Hematopoietic multipotent progenitor cell (in vitro differentiated cells): ENCODE data around the gene HILPDA. TPM values are rescaled to one million over a fixed set of nuclear protein-coding genes. Genes with fewer than 3 reads are reported as not detected.
"Not testable (repeated sequence)": the region's sequence is repeated elsewhere in the genome, so short reads cannot be mapped to it uniquely, and the experiment has no call there.

Experiments used
- DNase-seq, 3 donors: peaks; one replicate each; pipeline ENCODE4 v3.0.0-alpha.2; 2011 to 2015; ENCODE audit warnings: low read depth in 2 of 3, low spot score in 2 of 3
- small RNA-seq: library from RNA; depleted of rRNA; stranded (forward); fragments of <200 nt; gene quantifications from one replicate; pipeline ENCODE3, GENCODE V24; 2012
- total RNA-seq: library from RNA; depleted of rRNA; stranded (reverse); fragments of >200 nt; gene quantifications from one replicate; pipeline ENCODE4 v1.2.3, GENCODE V29; 2012

The HILPDA gene
- total RNA-seq, 1 donor, result 7.5 TPM

DNA sequence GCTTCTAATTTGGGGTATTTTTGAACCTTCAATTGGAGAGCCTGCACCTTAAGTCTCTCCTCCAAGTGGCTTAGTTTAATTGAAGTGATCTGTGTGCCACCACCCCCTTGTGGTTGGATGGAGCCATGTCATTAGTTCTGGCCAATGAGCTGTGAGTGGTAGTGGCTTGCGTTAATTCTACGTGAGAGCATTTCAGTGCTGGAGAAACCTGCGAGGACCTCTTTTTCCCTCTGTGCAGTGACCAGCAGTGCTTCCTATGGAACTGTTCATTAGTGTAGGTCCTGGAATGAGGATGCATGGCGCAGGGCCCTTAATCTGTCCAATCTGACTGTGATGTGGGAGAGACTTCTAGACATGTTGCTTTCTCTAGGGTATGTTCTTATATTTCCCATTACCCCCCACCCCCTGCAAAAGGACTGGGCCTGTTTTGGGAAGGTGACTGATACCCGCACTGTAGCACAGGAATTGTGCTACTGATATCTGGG lies 3.8 kb downstream of the HILPDA start:
- DNase-seq, result peak in 2 of 3 donors; percentile 73 to 86

- DNase-seq, result no peak
Observed at GRCh38 chr7:128462460-128462859, 6.8 kb downstream of the HILPDA start.

DNA sequence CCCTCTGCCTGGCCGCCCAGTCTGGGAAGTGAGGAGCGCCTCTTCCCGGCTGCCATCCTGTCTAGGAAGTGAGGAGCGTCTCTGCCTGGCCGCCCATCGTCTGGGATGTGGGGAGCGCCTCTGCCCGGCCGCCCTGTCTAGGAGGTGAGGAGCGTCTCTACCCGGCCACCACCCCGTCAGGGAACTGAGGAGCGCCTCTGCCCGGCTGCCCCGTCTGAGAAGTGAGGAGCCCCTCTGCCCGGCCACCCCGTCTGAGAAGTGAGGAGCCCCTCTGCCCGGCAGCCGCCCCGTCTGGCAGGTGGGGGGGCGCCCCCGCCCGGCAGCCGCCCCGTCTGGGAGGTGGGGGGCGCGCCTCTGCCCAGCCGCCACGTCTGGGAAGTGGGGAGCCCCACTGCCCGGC lies 7.7 kb downstream of the HILPDA start:
- not testable (repeated sequence) for DNase-seq

DNA sequence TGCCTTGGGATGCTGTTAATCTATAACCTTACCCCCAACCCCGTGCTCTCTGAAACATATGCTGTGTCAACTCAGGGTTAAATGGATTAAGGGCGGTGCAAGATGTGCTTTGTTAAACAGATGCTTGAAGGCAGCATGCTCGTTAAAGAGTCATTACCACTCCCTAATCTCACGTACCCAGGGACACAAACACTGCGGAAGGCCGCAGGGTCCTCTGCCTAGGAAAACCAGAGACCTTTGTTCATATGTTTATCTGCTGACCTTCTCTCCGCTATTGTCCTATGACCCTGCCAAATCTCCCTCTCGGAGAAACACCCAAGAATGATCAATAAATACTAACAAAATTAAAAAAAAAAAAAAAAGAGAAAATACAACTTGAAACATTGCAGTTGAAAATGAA lies 8.3 kb downstream of the HILPDA start:
- not testable (repeated sequence) for DNase-seq

DNA sequence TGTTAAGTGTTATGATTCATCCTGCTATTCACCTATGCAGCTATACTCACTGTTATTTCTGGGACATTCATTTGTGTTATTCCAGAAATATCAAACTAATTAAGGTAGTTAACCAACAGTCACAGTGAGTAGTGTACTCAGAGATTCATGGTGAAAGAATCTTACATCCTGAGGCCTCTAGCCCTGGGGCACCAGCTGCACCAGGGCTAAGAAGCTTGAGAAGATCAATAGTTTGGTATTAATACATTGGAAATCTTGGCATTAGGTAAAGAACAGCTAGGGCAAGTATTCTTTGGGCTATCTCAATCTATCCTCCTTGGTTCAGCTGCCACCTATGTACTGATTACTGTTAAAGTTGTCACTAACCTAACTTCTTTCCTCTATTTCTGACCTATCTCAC lies 11.2 kb downstream of the HILPDA start:
- not testable (repeated sequence) for DNase-seq

- peak; percentile 61 to 94 (median 90) for DNase-seq
Observed at GRCh38 chr7:128476402-128477335, 21.0 kb downstream of the HILPDA start, which contains the start of gene METTL2B. Gene METTL2B, plus strand, starts transcription at chr7:128476748. Its CDS starts 18 bp downstream, at chr7:128476766.

DNA sequence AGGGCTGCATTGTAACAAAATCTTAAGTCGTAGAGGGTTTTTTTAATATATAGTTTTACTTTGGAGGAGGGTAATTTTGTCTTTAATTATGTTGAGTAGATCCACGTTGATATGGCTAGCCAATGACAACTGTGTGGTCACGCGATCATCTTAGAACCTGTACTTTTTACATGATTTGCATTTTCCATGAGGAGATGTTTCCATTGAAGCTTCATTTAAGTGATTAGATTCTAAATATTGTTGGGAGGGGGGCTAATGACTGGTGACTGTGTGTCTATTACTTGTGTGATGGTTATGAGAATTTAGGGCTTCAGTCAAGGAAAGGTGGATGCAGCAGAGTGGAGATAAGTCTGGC lies 21.6 kb downstream of the HILPDA start:
- not testable (repeated sequence) for DNase-seq

DNA sequence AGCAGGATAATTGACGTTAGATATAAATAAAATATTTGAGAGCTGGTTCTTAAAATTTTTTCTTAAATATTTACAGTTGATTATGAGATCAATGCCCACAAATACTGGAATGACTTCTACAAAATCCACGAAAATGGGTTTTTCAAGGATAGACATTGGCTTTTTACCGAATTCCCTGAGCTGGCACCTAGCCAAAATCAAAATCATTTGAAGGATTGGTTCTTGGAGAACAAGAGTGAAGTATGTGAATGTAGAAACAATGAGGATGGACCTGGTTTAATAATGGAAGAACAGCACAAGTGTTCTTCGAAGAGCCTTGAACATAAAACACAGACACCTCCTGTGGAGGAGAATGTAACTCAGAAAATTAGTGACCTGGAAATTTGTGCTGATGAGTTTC lies 23.4 kb downstream of the HILPDA start:
- not testable (repeated sequence) for DNase-seq

- DNase-seq, result not testable (repeated sequence)
Observed at GRCh38 chr7:128488134-128488533, 32.5 kb downstream of the HILPDA start.

- no peak for DNase-seq
Observed at GRCh38 chr7:128497405-128497804, 41.7 kb downstream of the HILPDA start.

GRCh38 chr7:128505416-128505815 lies 49.7 kb downstream of the HILPDA start:
- not testable (repeated sequence) for DNase-seq

DNA sequence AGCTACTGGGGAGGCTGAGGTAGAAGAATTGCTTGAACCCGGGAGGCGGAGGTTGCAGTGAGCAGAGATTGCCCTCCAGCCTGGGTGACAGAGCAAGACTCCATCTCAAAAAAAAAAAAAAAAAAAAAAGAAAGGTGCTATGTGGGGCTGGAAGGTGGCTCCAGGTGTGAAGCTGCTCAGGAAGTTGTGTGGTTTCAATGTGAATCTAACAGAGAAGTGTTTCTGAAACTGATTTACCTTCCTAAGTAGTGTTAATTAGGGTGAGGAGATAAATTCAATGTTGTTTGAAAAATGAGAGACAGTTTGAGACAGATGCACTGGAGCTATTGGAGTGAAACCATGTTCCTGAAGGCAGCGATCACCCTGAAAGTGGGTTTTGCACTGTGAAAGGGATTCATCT lies 51.1 kb downstream of the HILPDA start:
- DNase-seq, result not testable (repeated sequence)

DNA sequence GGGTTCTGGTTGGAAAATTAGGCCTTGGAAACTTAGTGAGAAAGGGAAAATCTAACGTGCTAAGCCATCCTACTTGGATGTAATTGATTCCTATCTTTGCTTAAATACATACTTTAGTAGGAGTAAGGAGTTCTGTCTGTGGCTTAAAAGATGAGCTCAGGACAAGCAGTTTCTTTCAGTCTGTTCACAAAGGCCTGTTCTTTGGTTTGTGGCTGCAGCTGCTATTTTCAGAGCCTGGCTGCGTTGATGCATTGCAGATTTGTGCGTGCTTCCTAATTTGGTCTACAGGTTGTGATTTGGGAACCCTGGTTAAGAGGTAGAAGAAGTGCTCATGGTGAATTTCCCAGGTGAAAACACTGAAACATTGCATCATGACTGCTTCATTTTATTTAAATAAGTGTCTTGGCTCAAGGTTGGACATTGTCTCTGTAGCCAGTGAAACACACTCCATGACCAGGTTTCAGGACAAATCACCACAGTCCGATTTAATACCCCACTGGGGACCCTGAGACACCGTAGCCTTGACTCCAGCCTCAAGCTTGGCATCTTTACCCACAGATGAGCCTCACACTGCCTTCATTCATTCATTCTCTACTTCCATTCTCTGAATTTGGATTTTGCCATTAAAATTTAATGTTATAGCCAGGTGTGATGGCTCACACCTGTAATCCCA lies 51.8 kb downstream of the HILPDA start:
- not testable (repeated sequence) for DNase-seq

Small RNAs within 50 kb of the gene (small RNA-seq; reads per million reads assigned to genes)
- gene AC010655.1, result not detected
- gene AC010655.2, result not detected
- gene RF00017, result not detected
- not detected for gene RNU7-54P

Other genes with a start within 250 kb of the HILPDA start
- under 0.01 TPM for gene LEP, start 214.6 kb upstream of the HILPDA start, total RNA-seq
- 6.5 TPM for gene RBM28, start 112.0 kb upstream of the HILPDA start, total RNA-seq
- 0.27 TPM for gene PRRT4, start 94.2 kb upstream of the HILPDA start, total RNA-seq
- 57.9 TPM for gene IMPDH1, start 45.9 kb upstream of the HILPDA start, total RNA-seq
- 13.5 TPM for gene METTL2B, start 20.9 kb downstream of the HILPDA start, total RNA-seq
- 0.27 TPM for gene GARIN1A, start 216.4 kb downstream of the HILPDA start, total RNA-seq